ENCODE results near the gene CCDC12.

The CCDC12 gene

DNA sequence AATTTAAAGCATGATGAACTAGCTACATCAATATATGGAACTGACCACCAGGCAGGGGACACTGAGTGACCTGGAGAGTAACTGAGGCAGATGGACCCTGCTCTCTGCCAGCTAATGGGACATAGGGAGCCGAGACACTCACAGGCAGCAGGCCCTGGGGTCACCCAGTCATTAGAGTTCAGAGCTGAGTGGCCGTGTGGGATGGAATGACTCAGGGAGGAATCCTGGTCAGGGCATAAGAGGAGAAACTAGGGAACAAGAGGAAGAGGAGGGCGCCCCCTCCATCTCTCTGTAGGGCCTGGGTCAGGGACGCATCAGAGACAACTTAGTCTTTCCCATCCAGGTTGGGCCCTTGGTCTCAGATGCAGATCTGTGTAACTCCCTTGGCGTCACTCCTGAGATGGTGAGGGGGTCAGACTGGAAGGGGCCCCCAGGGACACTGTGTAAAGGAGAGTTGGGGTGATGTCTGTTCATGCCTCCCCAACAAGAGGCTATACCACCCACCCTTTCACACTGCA is 39.8 kb downstream of the CCDC12 start:
- TF ChIP-seq, protein P1, sequence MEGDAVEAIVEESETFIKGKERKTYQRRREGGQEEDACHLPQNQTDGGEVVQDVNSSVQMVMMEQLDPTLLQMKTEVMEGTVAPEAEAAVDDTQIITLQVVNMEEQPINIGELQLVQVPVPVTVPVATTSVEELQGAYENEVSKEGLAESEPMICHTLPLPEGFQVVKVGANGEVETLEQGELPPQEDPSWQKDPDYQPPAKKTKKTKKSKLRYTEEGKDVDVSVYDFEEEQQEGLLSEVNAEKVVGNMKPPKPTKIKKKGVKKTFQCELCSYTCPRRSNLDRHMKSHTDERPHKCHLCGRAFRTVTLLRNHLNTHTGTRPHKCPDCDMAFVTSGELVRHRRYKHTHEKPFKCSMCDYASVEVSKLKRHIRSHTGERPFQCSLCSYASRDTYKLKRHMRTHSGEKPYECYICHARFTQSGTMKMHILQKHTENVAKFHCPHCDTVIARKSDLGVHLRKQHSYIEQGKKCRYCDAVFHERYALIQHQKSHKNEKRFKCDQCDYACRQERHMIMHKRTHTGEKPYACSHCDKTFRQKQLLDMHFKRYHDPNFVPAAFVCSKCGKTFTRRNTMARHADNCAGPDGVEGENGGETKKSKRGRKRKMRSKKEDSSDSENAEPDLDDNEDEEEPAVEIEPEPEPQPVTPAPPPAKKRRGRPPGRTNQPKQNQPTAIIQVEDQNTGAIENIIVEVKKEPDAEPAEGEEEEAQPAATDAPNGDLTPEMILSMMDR (IDR thresholded peaks at IDR 0.05; ENCODE audit: control extremely low read depth, extremely low read depth, low read depth, missing control alignments) = no peak

DNA sequence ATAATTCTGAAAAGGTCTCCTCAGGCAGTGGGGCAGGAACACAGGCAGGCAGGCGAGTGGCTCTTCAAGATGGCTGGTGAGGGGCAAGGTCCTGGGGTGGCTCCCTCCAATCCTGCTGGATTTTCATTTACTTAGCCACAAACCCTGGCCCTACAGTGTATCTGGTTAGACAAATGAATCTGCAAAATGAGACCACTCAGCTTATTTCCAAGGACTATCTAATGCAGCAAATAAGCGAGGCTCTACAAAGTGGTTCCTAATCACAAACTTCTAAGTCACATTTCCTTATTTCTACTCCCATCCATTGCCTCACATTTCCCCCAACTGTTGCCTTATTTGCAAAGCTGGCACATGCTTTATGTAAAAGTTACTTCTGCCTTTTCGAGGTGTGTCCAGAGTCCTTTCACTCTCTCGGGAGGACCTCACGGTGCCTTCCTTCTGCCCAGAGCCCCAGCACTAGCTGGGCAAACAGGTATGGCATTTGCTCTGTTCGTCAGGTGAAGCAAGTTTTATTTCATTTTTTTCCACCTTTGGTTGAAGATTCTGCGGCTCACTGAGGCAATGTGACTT is 40.5 kb downstream of the CCDC12 start:
- POLR2A ChIA-PET = no interaction called here
- no peak for DNase-seq (ENCODE audit: extremely low spot score)
- TF ChIP-seq, protein P1 (IDR thresholded peaks at IDR 0.05; ENCODE audit: control extremely low read depth, extremely low read depth, low read depth, missing control alignments) = no peak
- CTCF ChIA-PET = interaction anchor here (0.9 to 3.4 kb wide), 8 partner anchors 8 to 41 kb away, joined by 3 to 16 read pairs (median 4); no protein-coding TSS in a partner anchor

More for the DNA sequence above, 39.8 kb downstream of the CCDC12 start:
- no peak for DNase-seq (ENCODE audit: extremely low spot score)
- ChIA-PET POLR2A (no interaction called here), CTCF (interaction anchor here (1.1 to 1.6 kb wide), 5 partner anchors 10 to 19 kb away, joined by 3 to 7 read pairs (median 4); no protein-coding TSS in a partner anchor)

DNA sequence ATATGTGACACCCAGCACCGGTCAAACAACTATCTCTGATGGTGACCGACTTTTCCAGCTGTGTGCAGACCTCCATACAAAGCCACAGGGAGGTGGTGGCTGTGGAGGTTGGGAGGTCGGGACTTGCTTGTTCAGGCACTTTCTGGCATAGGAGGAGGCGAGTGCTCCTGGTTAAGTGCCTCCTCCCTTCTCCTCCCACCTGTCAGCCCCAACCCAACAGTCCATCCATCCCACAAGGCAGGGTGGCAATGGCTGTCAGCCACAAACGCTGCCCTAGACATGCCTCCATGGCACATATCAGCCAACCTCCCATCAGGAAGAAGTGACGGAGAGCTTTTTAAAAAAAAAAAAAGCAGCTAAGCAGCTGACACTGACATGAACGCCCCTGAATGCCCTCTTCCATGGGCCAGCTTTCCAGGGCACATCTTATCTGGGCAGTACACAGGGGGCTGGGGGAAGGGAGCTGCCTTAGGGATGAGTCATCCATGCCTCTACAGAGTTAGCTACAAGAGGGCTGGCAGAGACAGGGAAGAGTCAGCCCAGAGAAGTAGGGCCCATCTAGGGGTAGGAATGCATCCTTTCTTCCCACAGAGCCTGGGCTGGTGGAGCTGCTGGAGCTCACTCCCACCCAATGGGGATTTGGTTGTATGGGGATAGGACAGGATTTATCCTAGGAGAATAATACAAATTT is 41.2 kb downstream of the CCDC12 start:
- no peak for DNase-seq (ENCODE audit: extremely low spot score)
- ChIA-PET POLR2A (no interaction called here), CTCF (interaction anchor here (0.9 to 3.4 kb wide), 10 partner anchors 8 to 40 kb away, joined by 3 to 16 read pairs (median 6); no protein-coding TSS in a partner anchor)
- TF ChIP-seq, protein P1 (IDR thresholded peaks at IDR 0.05; ENCODE audit: control extremely low read depth, extremely low read depth, low read depth, missing control alignments) = no peak

DNA sequence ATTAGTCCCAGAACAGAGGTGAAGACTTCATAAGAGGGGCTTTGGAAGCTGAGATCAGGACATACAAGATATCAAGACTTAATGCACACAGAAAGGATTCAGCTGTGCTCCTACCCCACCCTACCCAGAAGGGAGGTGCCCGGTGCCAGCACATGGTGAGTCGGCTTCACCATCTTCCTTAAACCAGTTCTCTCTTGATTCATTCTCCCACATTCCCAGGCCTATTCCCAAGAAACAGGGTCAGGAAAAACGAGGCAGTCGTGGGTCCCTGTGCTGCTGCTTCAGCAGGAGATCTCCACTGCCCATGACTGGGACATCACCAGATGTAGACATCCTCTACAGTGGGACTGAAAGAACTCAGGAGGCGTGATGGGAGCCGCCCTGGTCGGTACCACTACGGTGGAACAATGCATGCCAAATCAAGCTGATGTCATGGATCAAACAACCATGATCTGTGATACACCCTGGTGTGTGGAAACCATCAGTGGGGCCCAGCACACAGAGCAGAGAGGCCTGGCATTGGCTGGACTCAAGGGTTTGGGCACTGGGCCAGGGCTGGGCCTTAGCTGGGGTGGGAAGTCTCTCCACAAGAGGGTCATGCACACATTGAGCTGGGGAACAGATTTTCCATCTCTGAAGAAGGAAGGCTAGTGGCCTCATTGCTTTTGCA is 41.9 kb downstream of the CCDC12 start:
- ChIA-PET POLR2A (no interaction called here), CTCF (interaction anchor here (1.3 to 3.4 kb wide), 9 partner anchors 10 to 31 kb away, joined by 4 to 16 read pairs (median 7); no protein-coding TSS in a partner anchor)
- TF ChIP-seq, protein P1 (IDR thresholded peaks at IDR 0.05; ENCODE audit: control extremely low read depth, extremely low read depth, low read depth, missing control alignments) = no peak
- DNase-seq (ENCODE audit: extremely low spot score) = no peak

- CTCF ChIA-PET = interaction anchor here (1.4 to 3.4 kb wide), 8 partner anchors 10 to 390 kb away, joined by 3 to 16 read pairs (median 7); no protein-coding TSS in a partner anchor
- TF ChIP-seq, protein P1 (IDR thresholded peaks at IDR 0.05; ENCODE audit: control extremely low read depth, extremely low read depth, low read depth, missing control alignments) = no peak
- DNase-seq (ENCODE audit: extremely low spot score) = no peak
- POLR2A ChIA-PET = no interaction called here
Measured at GRCh38 chr3:46934072-46934471, 42.5 kb downstream of the CCDC12 start.

DNA sequence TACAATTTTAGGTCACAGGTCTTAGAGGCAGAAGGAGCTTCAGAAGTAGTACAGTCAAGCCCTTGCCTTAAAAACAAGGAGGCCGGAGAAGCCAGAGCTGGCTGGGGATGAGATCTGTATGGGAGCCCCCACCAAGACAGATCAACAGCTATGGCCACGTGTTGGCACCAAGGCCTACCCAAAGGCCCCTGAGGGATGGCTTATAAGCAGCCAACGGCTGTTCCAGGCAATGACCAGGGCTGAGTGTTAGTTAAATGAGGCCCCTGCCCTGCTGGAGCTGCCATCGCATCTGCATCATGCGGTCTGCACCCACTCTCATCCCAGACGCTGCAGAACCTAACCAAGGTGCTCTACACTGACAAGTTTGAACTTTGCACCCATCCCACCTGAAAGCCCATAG is 43.3 kb downstream of the CCDC12 start:
- DNase-seq (ENCODE audit: extremely low spot score) = no peak
- TF ChIP-seq, protein P1 (IDR thresholded peaks at IDR 0.05; ENCODE audit: control extremely low read depth, extremely low read depth, low read depth, missing control alignments) = no peak
- POLR2A ChIA-PET = no interaction called here
- CTCF ChIA-PET = interaction anchor here (1.0 to 3.4 kb wide), 9 partner anchors 9 to 391 kb away, joined by 3 to 16 read pairs (median 7); no protein-coding TSS in a partner anchor

Data from GM10248 (cell line).